ENCODE results near the gene ATP5ME.

ATP5ME gene

DNA sequence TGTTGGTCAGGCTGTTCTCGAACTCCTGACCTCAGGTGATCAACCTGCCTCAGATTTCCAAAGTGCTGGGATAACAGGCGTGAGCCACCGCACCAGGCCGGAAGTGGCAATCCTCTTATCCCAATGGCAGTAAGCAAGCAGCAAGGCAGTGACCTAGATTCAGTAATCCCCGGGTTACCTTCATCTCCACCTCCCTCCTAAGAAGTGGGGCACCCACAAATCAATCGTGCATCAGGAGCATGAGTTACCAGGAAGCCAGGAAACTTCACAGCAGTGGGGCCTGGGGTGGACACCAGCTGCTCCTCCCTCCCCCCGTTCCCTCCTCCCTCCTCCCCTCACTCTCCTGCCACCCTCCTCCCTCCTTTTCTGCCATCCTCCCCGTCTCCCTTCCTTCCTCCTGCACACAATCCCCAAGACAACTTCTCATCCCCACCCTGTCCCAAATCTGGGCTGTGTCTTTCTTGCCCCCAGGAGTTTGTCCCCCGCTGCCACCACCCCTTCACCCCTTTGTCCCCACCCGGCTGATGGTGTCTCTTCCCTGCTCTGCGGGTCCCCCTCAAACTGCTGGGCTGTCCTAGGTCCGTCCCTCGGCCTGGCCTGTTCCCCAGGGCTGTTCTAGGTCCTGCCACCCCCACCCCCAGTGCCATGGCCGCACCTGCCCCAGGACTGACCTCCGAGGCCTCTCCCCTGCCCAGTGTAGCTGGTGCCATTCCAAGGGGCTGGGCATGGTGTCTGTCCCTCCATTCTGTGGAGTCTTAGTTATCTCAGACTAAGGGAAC is 46.5 kb downstream of the ATP5ME start:
- TF ChIP-seq, protein P1, sequence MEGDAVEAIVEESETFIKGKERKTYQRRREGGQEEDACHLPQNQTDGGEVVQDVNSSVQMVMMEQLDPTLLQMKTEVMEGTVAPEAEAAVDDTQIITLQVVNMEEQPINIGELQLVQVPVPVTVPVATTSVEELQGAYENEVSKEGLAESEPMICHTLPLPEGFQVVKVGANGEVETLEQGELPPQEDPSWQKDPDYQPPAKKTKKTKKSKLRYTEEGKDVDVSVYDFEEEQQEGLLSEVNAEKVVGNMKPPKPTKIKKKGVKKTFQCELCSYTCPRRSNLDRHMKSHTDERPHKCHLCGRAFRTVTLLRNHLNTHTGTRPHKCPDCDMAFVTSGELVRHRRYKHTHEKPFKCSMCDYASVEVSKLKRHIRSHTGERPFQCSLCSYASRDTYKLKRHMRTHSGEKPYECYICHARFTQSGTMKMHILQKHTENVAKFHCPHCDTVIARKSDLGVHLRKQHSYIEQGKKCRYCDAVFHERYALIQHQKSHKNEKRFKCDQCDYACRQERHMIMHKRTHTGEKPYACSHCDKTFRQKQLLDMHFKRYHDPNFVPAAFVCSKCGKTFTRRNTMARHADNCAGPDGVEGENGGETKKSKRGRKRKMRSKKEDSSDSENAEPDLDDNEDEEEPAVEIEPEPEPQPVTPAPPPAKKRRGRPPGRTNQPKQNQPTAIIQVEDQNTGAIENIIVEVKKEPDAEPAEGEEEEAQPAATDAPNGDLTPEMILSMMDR (IDR thresholded peaks at IDR 0.05; ENCODE audit: borderline replicate concordance, control extremely low read depth, extremely low read depth, insufficient read depth, missing control alignments): no peak

DNA sequence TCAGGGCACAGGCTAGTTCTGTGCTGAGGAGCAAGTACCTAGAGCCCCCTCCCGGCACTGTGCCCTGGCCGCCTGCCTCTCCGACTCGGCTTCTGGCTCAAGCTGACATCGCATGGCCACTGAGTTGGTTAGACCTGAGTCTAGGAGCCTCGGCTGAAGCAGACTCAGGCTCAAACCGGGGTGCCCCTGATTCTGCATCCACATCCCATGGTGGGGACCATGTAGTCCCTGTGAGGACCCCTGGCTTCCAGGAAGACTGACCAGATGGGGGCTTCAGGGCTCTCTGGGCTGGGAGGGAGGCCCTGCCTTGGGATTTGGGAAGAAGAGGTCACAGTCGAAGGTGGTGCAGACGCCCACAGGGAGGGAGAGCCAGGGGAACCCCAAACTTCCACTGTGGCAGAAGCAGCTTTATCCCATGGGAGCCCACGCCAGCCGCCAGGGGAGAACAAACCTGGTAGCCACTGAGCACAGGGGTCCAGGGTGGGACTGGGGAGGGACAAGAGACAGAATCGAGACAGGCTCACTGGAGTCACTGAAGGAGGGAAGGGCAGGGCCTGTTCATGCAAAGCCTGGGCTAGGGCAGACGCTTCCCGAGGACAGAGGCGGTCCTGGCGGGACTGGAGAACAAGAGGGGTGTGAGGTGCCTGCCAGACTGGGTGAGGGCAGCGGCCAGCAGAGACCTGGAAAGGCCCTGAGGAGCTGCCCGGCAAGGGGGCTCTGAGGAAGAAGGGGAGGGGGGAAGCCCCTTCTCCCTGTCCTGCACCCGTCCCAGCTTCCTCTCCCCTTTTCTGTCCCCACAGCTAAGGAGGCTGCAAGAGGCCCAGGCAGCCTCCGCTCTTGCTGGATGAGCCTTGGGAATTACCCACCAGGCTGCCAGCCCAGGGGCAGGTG is 47.6 kb downstream of the ATP5ME start:
- TF ChIP-seq, protein P1 (IDR thresholded peaks at IDR 0.05; ENCODE audit: borderline replicate concordance, control extremely low read depth, extremely low read depth, insufficient read depth, missing control alignments): no peak
- in situ Hi-C loops (cut with MboI; ENCODE audit: low sequenced_read_pairs, unreplicated experiment): no loop called here
- DNase-seq (ENCODE audit: low spot score): no peak

More for the DNA sequence above, 46.5 kb downstream of the ATP5ME start:
- DNase-seq (ENCODE audit: low spot score): no peak
- in situ Hi-C loops (cut with MboI; ENCODE audit: low sequenced_read_pairs, unreplicated experiment): no loop called here

DNA sequence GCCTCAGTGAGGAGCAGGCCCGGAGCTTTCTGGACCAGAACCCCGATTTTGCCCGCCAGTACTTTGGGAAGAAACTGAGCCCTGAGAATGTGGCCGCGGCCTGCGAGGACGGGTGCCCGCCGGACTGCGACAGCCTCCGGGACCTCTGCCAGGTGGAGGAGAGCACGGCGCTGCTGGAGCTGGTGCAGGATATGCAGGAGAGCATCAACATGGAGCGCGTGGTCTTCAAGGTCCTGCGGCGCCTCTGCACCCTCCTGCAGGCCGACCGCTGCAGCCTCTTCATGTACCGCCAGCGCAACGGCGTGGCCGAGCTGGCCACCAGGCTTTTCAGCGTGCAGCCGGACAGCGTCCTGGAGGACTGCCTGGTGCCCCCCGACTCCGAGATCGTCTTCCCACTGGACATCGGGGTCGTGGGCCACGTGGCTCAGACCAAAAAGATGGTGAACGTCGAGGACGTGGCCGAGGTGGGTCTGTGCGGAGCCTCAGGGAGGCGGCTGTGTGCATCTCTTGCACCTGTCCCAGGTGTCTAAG is 48.4 kb downstream of the ATP5ME start:
- no peak for DNase-seq (ENCODE audit: low spot score)
- in situ Hi-C loops (cut with MboI; ENCODE audit: low sequenced_read_pairs, unreplicated experiment): no loop called here
- TF ChIP-seq, protein P1 (IDR thresholded peaks at IDR 0.05; ENCODE audit: borderline replicate concordance, control extremely low read depth, extremely low read depth, insufficient read depth, missing control alignments): no peak

DNA sequence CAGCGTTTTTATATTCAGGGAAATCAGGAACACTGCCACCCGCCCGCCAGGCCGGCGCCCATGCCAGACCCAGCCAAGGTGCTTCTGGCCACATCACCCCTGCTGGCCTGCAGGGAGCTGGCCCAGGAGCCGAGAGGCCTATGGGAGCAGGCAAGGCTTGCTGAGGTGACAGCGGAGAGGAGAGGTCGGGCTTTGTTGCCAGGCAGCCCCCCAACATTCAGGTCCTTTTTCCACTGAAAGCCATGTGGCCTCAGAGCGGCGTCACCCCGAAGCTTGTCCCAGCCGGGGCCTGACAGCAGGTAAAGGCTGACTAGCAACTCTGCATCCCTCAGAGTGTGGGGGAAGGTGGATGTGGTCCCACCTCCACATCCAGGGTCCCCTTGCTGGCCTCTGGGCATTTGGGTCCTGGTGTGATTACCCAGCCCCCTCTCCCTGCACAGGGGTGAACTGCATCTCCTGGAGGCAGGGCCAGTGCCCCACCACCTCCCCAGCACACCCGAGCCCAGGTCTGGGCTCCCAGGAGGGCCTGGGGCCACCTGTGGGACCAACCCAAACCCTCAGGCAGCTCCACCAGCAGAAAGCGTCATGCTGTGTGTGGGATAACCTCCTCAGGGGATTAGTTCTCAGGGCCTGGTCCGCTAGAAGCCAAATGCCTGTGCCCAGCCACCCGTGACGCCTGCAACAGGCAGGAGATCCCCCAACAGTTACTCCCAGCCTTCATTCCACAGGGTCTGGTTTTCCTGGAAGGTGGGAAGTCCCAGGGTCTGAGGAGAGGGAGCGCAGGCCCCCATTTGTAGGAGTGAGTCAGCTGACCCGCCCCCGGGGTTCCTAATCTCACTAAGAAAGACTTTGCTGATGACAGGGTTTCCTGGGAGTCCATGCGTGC is 49.1 kb downstream of the ATP5ME start, which contains the start of gene PDE6B:
PDE6B (plus strand) TSS at position 869 of the 886 bp plus-strand sequence. CDS start 54 bp downstream, outside the sequence.
- in situ Hi-C loops (cut with MboI; ENCODE audit: low sequenced_read_pairs, unreplicated experiment): no loop called here
- TF ChIP-seq, protein P1 (IDR thresholded peaks at IDR 0.05; ENCODE audit: borderline replicate concordance, control extremely low read depth, extremely low read depth, insufficient read depth, missing control alignments): no peak
- DNase-seq (ENCODE audit: low spot score): no peak

DNA sequence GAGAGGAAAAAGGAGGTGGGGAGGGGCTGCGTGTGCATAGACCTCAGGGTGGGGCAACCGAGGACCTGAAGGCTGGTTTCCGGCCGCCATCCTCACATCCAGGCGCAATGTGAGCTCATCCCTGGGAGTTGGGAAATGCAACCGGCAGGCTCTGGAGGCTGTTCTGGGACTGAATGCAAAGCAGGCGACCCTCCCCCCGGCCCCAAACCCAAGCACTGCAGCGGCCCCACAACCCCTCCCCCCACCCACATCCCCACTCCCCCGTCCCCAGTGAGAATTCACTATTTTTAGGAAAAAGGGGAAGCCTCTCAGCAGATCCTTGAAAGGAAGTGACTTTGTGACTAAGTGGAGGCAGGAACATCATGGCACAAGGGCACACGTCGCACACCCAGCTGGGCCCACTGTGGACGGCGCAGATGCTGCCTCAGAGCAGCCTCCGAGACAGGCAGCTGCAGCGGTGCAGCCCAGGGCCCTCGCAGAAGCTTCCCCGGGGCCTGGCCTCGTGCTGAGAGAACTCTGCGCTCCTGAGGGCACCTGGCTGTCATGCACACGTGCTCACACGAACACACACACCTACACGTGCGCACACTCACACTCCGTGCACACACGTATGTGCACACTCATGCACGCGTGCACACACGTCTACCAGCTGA is 50.0 kb downstream of the ATP5ME start:
- DNase-seq (ENCODE audit: low spot score): no peak
- TF ChIP-seq, protein P1 (IDR thresholded peaks at IDR 0.05; ENCODE audit: borderline replicate concordance, control extremely low read depth, extremely low read depth, insufficient read depth, missing control alignments): no peak
- in situ Hi-C loops (cut with MboI; ENCODE audit: low sequenced_read_pairs, unreplicated experiment): no loop called here
